Effector memory CD4-positive, alpha-beta T cell (primary cell): ENCODE data around the gene RUBCN.
"Not testable (repeated sequence)": the region's sequence is repeated elsewhere in the genome, so short reads cannot be mapped to it uniquely, and the experiment has no call there.

Experiments used
- DNase-seq, 3 donors: peaks; one replicate each; pipeline ENCODE4 v3.0.0-alpha.2; 2020
- H3K27ac ChIP-seq: 2 replicates; pipeline ENCODE4 v1.7.0; 2013; ENCODE audit warnings: mild to moderate bottlenecking, low read length, moderate library complexity; ENCODE audit not compliant: insufficient read depth, poor library complexity, severe bottlenecking
- H3K27me3 ChIP-seq: replicated peaks from 2 replicates; pipeline ENCODE4 v1.7.0; 2013; ENCODE audit warnings: mild to moderate bottlenecking, low read length; ENCODE audit not compliant: insufficient read depth, control insufficient read depth, poor library complexity, severe bottlenecking
- H3K36me3 ChIP-seq: 2 replicates; pipeline ENCODE4 v1.7.0; 2013; ENCODE audit warnings: mild to moderate bottlenecking, low read length, moderate library complexity; ENCODE audit not compliant: control insufficient read depth, insufficient read depth
- H3K4me1 ChIP-seq: 2 replicates; pipeline ENCODE4 v1.7.0; 2013; ENCODE audit warnings: low read length, mild to moderate bottlenecking; ENCODE audit not compliant: control insufficient read depth, insufficient read depth, poor library complexity, severe bottlenecking
- H3K4me3 ChIP-seq: 2 replicates; pipeline ENCODE4 v1.7.0; 2013; ENCODE audit warnings: low read length, low read depth, mild to moderate bottlenecking; ENCODE audit not compliant: insufficient read depth, poor library complexity, severe bottlenecking
- H3K9me3 ChIP-seq: 2 replicates; pipeline ENCODE4 v1.7.0; 2013; ENCODE audit warnings: mild to moderate bottlenecking, low read length, moderate library complexity; ENCODE audit not compliant: control insufficient read depth

The RUBCN gene

DNA sequence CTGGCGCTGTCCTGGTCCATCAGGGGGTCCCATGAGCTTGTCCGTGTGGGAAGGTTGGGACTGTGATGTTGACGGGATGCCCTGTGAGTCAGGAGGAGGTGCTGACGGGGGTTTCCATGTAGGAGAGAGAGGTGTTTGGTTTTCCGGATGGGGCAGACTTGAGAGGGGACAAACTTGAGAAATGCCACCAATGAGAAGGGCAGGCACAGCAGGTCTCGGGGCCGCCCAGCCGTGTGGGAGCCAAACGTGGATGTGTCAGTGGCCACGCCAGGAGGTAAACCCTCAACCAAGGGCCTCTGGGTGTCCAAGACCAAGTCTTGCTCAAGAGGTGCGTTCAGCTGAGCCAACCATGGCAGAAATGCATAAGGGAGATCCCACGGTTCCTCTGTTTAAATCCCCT, 105.9 kb downstream of the RUBCN start:
- H3K4me1 ChIP-seq, H3K27me3 ChIP-seq, H3K9me3 ChIP-seq, H3K36me3 ChIP-seq, H3K27ac ChIP-seq, H3K4me3 ChIP-seq, DNase-seq: not testable (repeated sequence)

DNA sequence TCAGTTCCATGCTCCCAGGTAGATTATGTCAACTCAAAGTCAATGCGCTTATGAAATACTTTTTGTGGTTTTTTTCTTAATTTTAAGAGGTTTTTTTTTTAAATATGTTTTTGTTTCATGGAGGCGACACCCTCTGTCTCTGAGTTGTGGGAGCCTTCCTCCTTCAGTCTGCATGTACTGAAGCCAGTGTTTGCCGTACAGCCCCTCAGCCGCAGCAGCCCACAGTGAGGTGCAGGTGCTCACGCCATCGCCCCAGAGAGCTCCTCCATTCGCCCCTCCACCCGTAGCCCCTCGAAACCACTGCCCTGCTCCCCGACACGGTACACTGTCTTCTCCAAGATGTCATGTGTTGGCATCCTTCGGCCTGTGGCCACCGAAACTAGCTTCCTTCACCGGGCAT, 107.4 kb downstream of the RUBCN start:
- not testable (repeated sequence) for H3K4me1 ChIP-seq, H3K27ac ChIP-seq, H3K27me3 ChIP-seq, H3K4me3 ChIP-seq, H3K9me3 ChIP-seq, DNase-seq, H3K36me3 ChIP-seq

DNA sequence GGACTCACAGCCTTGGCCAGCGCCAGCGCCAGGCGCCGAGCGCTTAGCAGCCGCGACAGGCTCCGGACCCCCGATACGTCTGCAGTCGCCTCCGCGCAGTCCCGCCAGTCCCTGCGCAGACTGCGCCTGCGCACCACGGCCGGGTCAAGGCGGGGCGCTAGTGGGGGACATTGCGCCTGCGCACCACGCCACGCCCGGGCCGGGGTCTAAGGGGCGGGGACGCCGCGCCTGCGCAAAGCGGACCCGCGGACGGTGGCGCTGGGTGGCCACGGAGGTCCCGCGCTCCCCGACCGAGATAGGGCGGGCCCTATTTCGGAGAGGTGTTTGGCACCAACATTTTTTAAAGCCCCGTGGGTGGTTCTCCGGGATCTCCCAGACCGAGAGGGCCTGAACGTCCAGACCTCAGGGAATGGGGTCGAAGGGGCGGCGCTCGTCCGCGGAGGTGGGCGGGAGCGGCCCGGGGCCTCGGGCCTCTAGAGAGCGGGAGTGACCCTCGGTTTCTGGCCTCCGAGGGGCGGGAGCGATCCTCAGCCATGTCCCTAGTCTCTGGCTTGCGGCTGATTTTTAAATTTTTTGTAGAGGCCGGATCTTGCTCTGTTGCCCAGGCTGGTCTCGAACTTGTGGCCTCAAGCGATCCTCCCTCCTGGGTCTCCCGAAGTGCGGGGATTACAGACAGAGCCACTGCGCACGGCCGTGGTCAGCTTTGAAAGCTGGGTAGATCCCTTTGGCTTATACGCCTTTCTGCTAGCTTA, 108.8 kb downstream of the RUBCN start:
- not testable (repeated sequence) for H3K27me3 ChIP-seq, H3K36me3 ChIP-seq, H3K9me3 ChIP-seq, H3K4me1 ChIP-seq
- Histone ChIP-seq H3K27ac (peak overlapping the region; percentile 58), H3K4me3 (peak overlapping the region; percentile 55)
- DNase-seq = peak; percentile 77 to 89 (median 86)

- H3K36me3 ChIP-seq, H3K27me3 ChIP-seq, H3K4me1 ChIP-seq, H3K9me3 ChIP-seq: not testable (repeated sequence)
- Histone ChIP-seq H3K4me3 (peak overlapping the region; percentile 55), H3K27ac (peak overlapping the region; percentile 58)
- DNase-seq = peak in 1 of 3 donors; percentile 14
These were observed 109.4 kb downstream of the RUBCN start for GRCh38 chr3:197627158-197627771.

DNA sequence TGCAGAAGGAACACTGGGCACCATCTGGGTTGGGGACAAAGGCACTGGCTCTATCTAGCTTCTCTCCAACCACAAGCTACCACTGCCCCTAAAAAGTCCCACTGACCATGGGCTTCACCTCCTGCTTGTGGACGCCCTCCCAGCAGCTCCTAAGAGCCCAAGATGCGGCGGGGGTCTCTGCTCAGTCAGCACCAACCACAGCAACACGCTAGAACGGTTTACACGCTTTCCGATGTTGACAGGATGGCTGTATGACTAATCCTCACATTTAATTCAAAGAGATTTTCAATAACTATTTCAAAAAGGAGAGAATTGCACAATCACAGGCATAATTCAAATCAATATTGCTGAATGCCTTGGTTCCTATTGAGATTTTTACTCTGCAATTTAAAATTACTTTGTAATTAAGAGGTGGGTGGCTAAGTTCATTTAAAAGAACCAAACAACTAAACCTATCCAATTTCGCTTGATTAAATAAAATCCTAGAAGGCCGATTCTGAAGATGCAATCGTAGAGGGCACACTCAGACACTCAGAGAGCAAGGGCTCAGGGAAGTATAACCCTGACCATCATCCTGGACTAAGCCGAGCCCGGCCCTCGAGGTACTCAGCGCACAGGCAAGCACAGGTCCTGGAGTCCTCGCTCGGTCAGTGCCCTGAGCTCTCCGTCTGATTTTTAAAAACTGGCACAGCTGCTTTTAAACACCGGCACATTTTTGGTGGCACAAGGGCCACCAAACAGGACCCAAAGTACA, 110.1 kb downstream of the RUBCN start:
- DNase-seq, H3K9me3 ChIP-seq, H3K36me3 ChIP-seq, H3K4me1 ChIP-seq, H3K27me3 ChIP-seq, H3K27ac ChIP-seq: not testable (repeated sequence)
- H3K4me3 ChIP-seq = peak overlapping the region; percentile 32

GRCh38 chr3:197621478-197621877, 115.2 kb downstream of the RUBCN start:
- H3K36me3 ChIP-seq = peaks cover 13% of the 10 kb centered on the region

More at GRCh38 chr3:197621478-197621877, 115.2 kb downstream of the RUBCN start:
- H3K27me3 ChIP-seq, H3K9me3 ChIP-seq, DNase-seq, H3K4me3 ChIP-seq, H3K27ac ChIP-seq, H3K4me1 ChIP-seq: not testable (repeated sequence)
